OCI-LY7 (cell line): ENCODE measurements around the gene SLC17A8.

Experiments
- CTCF ChIP-seq: fragments of 200-600 bp; sonication (generic); conservative IDR thresholded peaks from 2 replicates; pipeline ENCODE4 v1.5.1; 2014; ENCODE audit warnings: mild to moderate bottlenecking, antibody characterized with exemption, low read length, moderate library complexity, mixed read lengths
- EZH2phosphoT487 ChIP-seq: fragments of 200-600 bp; sonication (generic); IDR thresholded peaks from 2 replicates; pipeline ENCODE4 v1.6.1; 2018; ENCODE audit warnings: low read depth, borderline replicate concordance, mild to moderate bottlenecking, mixed run types, antibody characterized with exemption, low read length, moderate library complexity, mixed read lengths

- TF ChIP-seq CTCF (no peak), EZH2phosphoT487 (no peak)
These were observed 7.5 kb downstream of the SLC17A8 start for GRCh38 chr12:100364324-100364723.
